Erythroblast (primary cell): ENCODE data around the gene CCNB1IP1.
"Not testable (repeated sequence)": the region's sequence is repeated elsewhere in the genome, so short reads cannot be mapped to it uniquely, and the experiment has no call there.

ENCODE experiments used
- GATA1 ChIP-seq: IDR thresholded peaks from 2 replicates; pipeline ENCODE4 v1.6.1; 2011; ENCODE audit warnings: low read depth, mild to moderate bottlenecking, control low read depth, low read length, moderate library complexity
- POLR2A ChIP-seq: IDR thresholded peaks from 2 replicates; pipeline ENCODE4 v1.6.1; 2011; ENCODE audit warnings: mild to moderate bottlenecking, low read length

DNA sequence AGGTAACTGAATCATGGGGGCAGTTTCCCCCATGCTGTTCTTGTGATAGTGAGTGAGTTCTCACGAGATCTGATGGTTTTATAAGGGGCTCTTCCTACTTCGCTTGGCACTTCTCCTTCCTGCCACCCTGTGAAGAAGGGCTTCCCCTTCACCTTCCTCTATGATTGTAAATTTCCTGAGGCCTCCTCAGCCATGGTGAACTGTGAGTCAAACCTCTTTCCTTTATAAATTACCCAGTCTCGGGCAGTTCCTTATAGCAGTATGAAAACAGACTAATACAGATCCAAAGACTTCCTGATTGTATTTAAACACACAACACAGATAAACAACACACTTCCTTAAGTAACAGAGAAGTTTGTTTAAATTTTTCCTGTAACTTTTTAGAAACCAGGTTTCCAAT is 25.4 kb upstream of the CCNB1IP1 start:
- TF ChIP-seq POLR2A, GATA1: not testable (repeated sequence)
